Fibroblast of lung (primary cell): ENCODE results near the gene SUGCT.

Experiments used
- EZH2 ChIP-seq: IDR thresholded peaks from 2 replicates; pipeline ENCODE4 v1.5.1; 2012; ENCODE audit warnings: low read length, control low read depth, mild to moderate bottlenecking; ENCODE audit errors: missing control alignments
- TF ChIP-seq, protein P1 (sequence below), 2 donors: IDR thresholded peaks in 1 of 2; conservative IDR thresholded peaks in 1 of 2; 1 replicate in 1 of 2; 2 replicates in 1 of 2; pipeline ENCODE4 v1.5.1; 2011 to 2012; ENCODE audit warnings: low read length in 2 of 2, control low read depth in 1 of 2, inconsistent platforms in 1 of 2, low read depth in 1 of 2, mild to moderate bottlenecking in 1 of 2

DNA sequence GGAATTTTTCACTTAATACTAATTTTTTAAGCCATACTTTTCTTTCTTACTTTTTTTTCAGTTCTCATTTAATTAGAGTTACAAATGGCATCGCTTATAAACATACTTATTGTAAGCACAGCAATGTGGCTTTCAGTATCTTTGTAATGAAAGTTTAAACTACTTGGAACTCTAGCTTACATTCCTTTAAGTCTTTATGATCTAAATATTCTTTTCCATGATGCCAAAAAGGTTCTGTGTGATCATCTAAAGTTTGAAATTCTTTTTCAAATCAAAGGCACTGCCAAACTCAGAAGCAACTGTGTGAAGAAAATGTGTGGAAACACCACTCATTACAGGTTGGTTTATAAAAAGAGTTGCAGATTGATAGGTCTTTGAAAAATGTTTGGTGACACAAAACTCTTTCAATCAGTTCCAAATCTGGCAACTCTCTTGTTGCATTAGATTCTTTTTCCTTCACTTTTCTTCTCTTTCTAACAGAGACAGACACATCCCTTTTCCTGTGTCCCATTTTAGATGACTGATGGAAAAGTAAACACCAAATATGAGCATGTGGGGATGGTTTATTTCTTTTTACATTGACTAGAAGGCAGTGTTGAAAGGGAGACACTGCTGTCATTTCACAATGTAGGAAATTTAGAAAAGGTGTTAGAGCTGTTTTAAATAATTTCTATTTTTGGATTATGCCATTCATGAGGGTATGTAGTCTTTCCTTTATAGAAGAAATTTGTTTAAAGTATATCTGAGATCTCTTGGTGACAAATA, 392.3 kb downstream of the SUGCT start:
- TF ChIP-seq, protein P1, sequence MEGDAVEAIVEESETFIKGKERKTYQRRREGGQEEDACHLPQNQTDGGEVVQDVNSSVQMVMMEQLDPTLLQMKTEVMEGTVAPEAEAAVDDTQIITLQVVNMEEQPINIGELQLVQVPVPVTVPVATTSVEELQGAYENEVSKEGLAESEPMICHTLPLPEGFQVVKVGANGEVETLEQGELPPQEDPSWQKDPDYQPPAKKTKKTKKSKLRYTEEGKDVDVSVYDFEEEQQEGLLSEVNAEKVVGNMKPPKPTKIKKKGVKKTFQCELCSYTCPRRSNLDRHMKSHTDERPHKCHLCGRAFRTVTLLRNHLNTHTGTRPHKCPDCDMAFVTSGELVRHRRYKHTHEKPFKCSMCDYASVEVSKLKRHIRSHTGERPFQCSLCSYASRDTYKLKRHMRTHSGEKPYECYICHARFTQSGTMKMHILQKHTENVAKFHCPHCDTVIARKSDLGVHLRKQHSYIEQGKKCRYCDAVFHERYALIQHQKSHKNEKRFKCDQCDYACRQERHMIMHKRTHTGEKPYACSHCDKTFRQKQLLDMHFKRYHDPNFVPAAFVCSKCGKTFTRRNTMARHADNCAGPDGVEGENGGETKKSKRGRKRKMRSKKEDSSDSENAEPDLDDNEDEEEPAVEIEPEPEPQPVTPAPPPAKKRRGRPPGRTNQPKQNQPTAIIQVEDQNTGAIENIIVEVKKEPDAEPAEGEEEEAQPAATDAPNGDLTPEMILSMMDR (conservative IDR thresholded peaks at IDR 0.05 in 1 of 2, IDR thresholded peaks at IDR 0.05 in 1 of 2; ENCODE audit: low read depth in 1 of 2, low read length in 2 of 2), result no peak
- no peak for TF ChIP-seq EZH2
